ENCODE measurements around the gene IFT27. TPM values are rescaled to one million over a fixed set of nuclear protein-coding genes. Genes with fewer than 3 reads are reported as not detected.

The IFT27 gene, protein sequence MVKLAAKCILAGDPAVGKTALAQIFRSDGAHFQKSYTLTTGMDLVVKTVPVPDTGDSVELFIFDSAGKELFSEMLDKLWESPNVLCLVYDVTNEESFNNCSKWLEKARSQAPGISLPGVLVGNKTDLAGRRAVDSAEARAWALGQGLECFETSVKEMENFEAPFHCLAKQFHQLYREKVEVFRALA
- 10 to 100 TPM; 14.9 to 21.6 TPM for total RNA-seq

DNA sequence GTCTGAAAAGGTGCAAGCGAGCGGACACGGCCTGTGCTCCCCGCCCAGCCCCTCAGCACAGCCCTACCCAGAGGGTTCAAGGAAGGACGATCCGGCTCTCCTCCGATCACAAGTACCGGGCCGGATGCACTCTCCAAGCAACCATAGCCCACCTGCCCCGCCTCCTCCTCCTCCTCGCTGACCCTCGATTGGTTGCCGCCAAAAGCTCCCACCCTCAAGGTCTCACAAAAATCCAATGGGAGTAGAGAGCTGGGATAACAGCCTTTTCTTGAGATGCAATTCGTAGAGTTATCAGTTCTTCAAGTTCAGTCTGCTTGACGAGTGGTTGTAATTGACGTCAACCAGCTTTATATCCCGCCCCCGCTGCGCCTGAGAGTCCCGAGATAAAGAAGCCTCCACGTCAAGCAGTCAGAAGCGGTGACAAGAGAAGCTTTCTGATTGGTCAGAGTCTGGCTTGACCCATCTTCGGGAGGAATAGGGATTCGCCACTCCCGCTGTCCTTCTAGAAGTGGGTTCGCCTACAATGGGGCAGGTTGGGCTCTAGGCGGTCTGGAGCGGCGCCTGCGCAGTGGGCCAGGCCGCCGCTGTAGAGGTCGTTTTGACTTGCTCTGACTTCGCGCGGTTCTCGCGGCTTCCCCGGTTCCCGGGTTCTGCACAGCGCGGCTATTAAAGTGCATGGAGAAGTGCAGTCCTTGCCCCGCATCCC, at the start of gene IFT27:
TSS of gene IFT27 (minus strand) at position 156 of the 706 bp plus-strand sequence. CDS start 412 bp downstream, outside the sequence.
- peak within 1 kb of the TSS; percentile 92 for H3K27ac Mint-ChIP-seq
- intact Hi-C loops (cut with DNase I, micrococcal nuclease), result loop anchor here (1.0 to 5.0 kb wide), 9 partner anchors 77 to 709 kb away; partner anchors contain the start of genes EIF3D (in 2 of the 2) and KCTD17 (in 1 of the 2)
- H3K9me3 Mint-ChIP-seq (ENCODE audit: low read depth), result no peaks in the 10 kb centered on the region

DNA sequence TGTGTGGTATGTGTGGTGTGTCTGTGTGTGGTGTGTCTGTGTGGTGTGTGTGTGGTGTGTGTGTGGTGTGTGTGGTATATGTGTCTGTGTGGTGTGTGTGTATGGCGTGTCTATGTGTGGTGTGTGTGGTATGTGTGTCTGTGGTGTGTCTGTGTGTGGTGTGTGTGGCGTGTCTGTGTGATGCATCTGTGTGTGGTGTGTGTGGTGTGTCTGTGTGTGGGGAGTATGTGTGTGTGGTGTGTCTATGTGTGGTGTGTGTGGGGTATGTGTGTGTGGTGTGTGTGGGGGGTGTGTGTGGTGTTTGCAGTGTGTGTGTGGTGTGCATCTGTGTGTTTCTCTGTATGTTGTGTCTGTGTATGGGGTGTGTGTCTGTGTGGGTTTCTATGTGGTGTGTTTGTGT, 48.7 kb upstream of the IFT27 start:
- CTCF ChIA-PET, result no interaction called here
- POLR2A ChIA-PET, result no interaction called here
- ATAC-seq, result no peak
- H3K9me3 Mint-ChIP-seq (ENCODE audit: low read depth), result no peaks in the 10 kb centered on the region
- H3K27ac Mint-ChIP-seq, result peak overlapping the region; percentile 27
- H3K27me3 Mint-ChIP-seq, result peaks cover 17% of the 10 kb centered on the region
- intact Hi-C loops (cut with DNase I, micrococcal nuclease), result no loop called here
- peaks cover 3% of the 10 kb centered on the region for H3K4me1 Mint-ChIP-seq
- H3K4me3 Mint-ChIP-seq, result no peak overlapping the region
- no peaks in the 10 kb centered on the region for H3K36me3 Mint-ChIP-seq (ENCODE audit: low read depth)
- no peak for DNase-seq

More for the DNA sequence above, at the start of gene IFT27:
- peaks cover 26% of the 10 kb centered on the region for H3K4me1 Mint-ChIP-seq
- POLR2A ChIA-PET, result interaction anchor here (0.6 to 1.4 kb wide), 9 partner anchors 10 to 1072 kb away, joined by 3 to 17 read pairs (median 4); partner anchors contain the start of genes EIF3D, IL2RB and NCF4
- CTCF ChIA-PET, result interaction anchor here (0.6 to 5.5 kb wide), 19 partner anchors 11 to 696 kb away, joined by 3 to 39 read pairs (median 3); partner anchors contain the start of genes EIF3D and KCTD17
- H3K4me3 Mint-ChIP-seq, result peak within 1 kb of the TSS; percentile 84
- peak; percentile 97 for ATAC-seq
- no peaks in the 10 kb centered on the region for H3K36me3 Mint-ChIP-seq (ENCODE audit: low read depth)
- DNase-seq, result peak; percentile 98
- no peaks in the 10 kb centered on the region for H3K27me3 Mint-ChIP-seq

DNA sequence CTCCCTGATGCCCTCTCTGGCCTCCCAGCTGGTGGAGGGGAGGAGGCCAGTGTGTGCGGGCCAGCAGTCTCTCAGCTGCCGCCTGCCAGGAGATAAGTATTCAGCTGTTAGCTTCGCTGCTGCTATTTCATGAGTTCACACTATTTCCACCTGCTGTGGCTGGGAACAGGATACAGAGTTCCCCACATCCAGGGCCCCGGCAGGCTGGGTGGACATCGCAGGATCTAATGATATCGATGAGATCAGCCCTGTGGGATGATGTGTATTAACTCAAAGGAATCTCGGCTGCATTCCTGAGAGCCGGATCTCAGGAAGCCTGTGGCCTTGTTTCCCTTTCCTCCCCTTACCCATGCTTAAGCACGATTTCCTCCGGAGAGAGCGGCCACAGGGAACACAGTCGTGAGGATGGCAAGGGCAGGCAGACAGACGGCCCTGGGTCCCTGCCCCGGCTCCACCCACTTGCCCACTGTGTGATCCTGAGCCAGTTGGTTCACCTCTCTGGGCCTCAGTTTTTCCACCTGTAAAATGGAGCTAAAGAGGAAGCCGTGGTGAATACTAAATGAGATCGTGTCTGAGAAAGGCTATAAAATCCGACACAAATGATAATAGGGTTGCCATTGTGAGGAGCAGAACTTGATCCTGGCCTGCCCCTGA, 47.4 kb upstream of the IFT27 start:
- intact Hi-C loops (cut with DNase I, micrococcal nuclease), result no loop called here
- ATAC-seq (no peak), DNase-seq (no peak)
- H3K9me3 Mint-ChIP-seq (ENCODE audit: low read depth), result no peaks in the 10 kb centered on the region
- H3K27me3 Mint-ChIP-seq, result peaks cover 21% of the 10 kb centered on the region
- POLR2A ChIA-PET, result no interaction called here
- no peaks in the 10 kb centered on the region for H3K4me1 Mint-ChIP-seq
- H3K4me3 Mint-ChIP-seq, result no peak overlapping the region
- no peaks in the 10 kb centered on the region for H3K36me3 Mint-ChIP-seq (ENCODE audit: low read depth)
- no peak overlapping the region for H3K27ac Mint-ChIP-seq
- CTCF ChIA-PET, result no interaction called here

DNA sequence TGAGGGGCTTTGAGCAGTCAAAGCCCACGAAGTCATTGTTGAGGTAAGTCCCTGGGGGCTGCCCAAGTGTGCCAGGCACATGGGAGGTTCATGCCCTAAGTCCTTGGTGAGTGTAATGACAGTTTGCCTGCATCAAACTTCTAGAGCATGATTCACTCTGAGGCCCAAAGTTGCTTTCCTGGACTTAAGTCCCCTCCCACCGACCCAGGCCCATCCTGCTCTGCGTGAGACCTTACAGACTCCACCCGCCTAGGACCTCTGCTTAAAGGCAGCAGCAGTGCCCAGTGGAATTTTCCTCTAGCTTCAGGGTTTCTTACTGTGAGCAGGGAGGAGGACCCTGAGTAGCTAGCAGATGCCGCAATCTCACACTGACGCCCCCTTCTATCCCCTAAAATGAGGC, 46.7 kb upstream of the IFT27 start:
- DNase-seq (no peak), ATAC-seq (no peak)
- ChIA-PET POLR2A (no interaction called here), CTCF (interaction anchor here (1.1 kb wide), 1 partner anchor 29 kb away, joined by 3 read pairs; no protein-coding TSS in a partner anchor)
- Mint-ChIP-seq H3K4me3 (no peak overlapping the region), H3K4me1 (peaks cover 1% of the 10 kb centered on the region), H3K36me3 (ENCODE audit: low read depth) (no peaks in the 10 kb centered on the region), H3K9me3 (ENCODE audit: low read depth) (no peaks in the 10 kb centered on the region), H3K27ac (no peak overlapping the region), H3K27me3 (peaks cover 28% of the 10 kb centered on the region)
- intact Hi-C loops (cut with DNase I, micrococcal nuclease), result no loop called here

DNA sequence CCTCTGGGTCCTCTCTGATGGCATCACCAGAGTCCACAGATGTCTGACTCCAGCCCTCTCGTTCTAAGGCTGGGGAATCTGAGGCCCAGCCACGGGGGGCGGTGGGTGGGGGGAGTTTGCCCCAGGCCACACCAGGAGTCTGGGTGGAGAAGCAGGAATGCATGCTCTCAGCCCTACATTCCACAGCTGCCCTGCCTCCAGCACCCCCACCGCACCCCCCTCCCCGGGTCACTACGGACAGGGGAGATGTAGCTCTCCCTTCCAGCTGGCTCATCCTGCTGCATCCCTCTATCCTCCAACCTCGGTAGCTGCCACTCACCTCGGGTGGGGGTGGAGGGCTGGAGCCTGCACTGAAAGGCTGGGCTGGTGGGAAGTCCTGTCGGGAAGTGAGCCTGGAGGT, 43.2 kb upstream of the IFT27 start:
- DNase-seq (no peak), ATAC-seq (no peak)
- Mint-ChIP-seq H3K36me3 (ENCODE audit: low read depth) (no peaks in the 10 kb centered on the region), H3K4me1 (peaks cover 5% of the 10 kb centered on the region), H3K9me3 (ENCODE audit: low read depth) (no peaks in the 10 kb centered on the region), H3K27ac (no peak overlapping the region), H3K27me3 (peaks cover 39% of the 10 kb centered on the region), H3K4me3 (no peak overlapping the region)
- POLR2A ChIA-PET, result no interaction called here
- CTCF ChIA-PET, result interaction anchor here (0.8 kb wide), 1 partner anchor 35 kb away, joined by 3 read pairs; no protein-coding TSS in a partner anchor
- intact Hi-C loops (cut with DNase I, micrococcal nuclease), result no loop called here

DNA sequence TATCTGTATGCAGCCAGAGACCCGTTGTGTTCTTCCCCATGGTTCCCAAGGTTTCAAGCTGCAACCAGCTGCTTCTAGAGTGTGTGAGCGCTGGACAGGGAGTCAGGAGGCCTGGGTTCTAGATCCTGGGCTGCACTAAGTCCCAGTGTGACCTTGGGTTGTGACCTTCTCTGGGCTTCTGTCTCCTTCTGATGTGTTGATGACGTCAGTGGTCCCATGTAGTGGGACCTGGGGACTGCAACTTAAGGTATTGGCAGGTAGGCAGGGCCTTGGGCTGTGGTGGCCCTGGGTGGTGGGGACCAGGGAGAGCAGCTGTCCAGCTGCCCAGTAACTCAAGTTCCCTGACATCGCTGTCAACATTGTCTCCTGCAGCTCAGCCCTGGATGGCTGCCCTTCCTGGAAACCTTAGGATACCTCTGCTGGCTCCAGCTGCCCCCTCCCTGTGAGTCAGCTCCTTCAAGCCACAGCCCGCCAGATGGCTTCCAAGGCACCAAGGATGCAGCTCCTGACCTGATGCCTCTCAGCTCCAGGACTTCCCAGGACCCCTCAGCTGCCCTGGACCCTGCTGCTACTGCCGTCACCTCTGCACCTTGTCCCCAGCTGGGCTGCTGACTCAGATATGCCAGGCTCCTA, 42.2 kb upstream of the IFT27 start:
- Mint-ChIP-seq H3K36me3 (ENCODE audit: low read depth) (no peaks in the 10 kb centered on the region), H3K4me1 (peaks cover 5% of the 10 kb centered on the region), H3K27me3 (peaks cover 47% of the 10 kb centered on the region), H3K27ac (no peak overlapping the region), H3K4me3 (no peak overlapping the region), H3K9me3 (ENCODE audit: low read depth) (no peaks in the 10 kb centered on the region)
- CTCF ChIA-PET, result no interaction called here
- no peak for ATAC-seq
- POLR2A ChIA-PET, result no interaction called here
- no peak for DNase-seq
- intact Hi-C loops (cut with DNase I, micrococcal nuclease), result no loop called here

DNA sequence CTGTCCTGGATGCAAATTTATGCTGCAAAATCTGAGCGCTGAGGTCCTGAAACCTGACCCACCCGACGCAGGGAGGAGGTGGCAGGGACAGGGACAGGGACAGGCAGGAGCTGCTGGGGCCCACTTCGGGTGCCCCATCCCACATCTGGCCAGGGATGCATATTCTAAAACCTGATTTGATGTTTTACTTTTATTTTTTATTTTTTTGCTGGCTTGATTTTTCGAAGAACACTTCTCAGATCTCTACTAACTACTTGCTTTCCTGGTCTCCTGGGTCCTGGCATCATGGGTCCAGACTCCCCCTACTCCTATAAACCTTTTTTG, 41.6 kb upstream of the IFT27 start:
- ATAC-seq, result no peak
- CTCF ChIA-PET, result no interaction called here
- Mint-ChIP-seq H3K4me3 (no peak overlapping the region), H3K27ac (no peak overlapping the region), H3K27me3 (peaks cover 50% of the 10 kb centered on the region), H3K4me1 (peaks cover 5% of the 10 kb centered on the region), H3K9me3 (ENCODE audit: low read depth) (no peaks in the 10 kb centered on the region), H3K36me3 (ENCODE audit: low read depth) (no peaks in the 10 kb centered on the region)
- POLR2A ChIA-PET, result no interaction called here
- intact Hi-C loops (cut with DNase I, micrococcal nuclease), result no loop called here
- DNase-seq, result no peak

DNA sequence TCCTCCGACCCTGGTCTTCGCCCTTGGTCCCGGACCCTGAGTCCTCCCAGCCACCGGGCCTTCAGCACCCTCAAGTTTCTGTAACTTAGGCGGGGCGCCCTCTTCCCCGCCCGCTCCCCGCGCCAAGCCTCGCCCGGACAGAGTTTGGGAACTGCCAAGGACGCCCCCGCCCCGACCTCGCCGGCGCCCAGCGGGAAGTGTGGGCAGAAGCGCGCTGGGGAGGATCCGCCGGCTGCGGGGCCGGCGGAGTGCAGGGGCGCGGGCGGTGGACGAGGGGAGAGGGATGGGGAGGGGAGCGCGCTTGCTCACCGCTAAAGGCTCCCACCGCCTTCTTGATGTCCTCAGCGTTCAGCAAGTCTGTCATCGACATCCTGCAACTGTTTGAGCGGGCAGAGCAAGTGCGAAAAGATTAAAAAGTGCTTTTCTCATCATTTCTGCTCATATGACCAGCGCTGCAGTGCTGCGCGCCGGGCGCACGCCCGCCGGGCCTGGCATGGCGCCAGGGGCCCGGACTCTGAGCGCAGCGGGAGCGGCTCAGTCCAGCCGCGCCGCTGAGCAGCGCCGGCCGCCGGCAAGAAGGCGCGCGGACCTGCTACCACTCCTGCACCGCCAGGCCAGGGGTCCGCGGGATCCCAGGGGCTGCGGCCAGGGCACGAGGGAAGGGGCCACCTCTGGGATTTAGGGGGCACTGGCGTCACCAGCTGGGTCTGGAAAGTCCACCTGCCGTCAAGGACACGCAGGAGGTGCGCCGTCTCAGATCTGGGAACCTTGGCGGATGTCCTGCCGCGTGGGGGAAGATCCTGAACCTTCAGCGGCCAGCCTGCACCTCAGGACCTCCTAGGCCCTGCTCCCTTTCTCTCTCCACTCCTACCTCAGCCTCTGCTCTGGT, 41.0 kb upstream of the IFT27 start, which contains the start of gene PVALB:
TSS of gene PVALB (minus strand) at position 400 of the 889 bp plus-strand sequence. CDS start at position 370, 30 bp downstream.
- Mint-ChIP-seq H3K27ac (no peak within 1 kb of the TSS), H3K36me3 (ENCODE audit: low read depth) (no peaks in the 10 kb centered on the region), H3K27me3 (peaks cover 50% of the 10 kb centered on the region), H3K9me3 (ENCODE audit: low read depth) (no peaks in the 10 kb centered on the region), H3K4me1 (peaks cover 5% of the 10 kb centered on the region), H3K4me3 (no peak within 1 kb of the TSS)
- DNase-seq (peak; percentile 30), ATAC-seq (peak; percentile 64)
- CTCF ChIA-PET, result interaction anchor here (0.6 kb wide), 2 partner anchors 193 to 674 kb away, joined by 3 to 4 read pairs; no protein-coding TSS in a partner anchor
- POLR2A ChIA-PET, result no interaction called here
- intact Hi-C loops (cut with DNase I, micrococcal nuclease), result no loop called here

DNA sequence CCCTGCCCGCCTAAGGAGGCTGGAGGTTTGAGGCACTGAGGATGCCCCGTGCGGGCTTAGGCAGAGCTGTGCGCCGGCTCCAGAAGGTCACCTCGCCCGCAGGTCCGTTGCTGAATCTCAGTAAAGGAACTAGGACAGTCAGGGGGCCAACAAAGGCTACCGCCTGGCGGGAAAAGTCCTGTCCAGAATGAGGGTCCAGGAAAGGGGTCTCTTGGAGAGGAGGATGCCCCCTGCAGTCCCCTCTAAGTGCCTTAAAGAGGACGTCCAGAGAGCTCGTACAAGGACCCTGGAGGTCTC, 40.4 kb upstream of the IFT27 start:
- peaks cover 50% of the 10 kb centered on the region for H3K27me3 Mint-ChIP-seq
- ChIA-PET CTCF (interaction anchor here (0.6 kb wide), 1 partner anchor 194 kb away, joined by 3 read pairs; no protein-coding TSS in a partner anchor), POLR2A (no interaction called here)
- H3K9me3 Mint-ChIP-seq (ENCODE audit: low read depth), result no peaks in the 10 kb centered on the region
- H3K4me1 Mint-ChIP-seq, result peaks cover 5% of the 10 kb centered on the region
- H3K4me3 Mint-ChIP-seq, result no peak overlapping the region
- H3K36me3 Mint-ChIP-seq (ENCODE audit: low read depth), result no peaks in the 10 kb centered on the region
- DNase-seq (peak; percentile 14), ATAC-seq (no peak)
- intact Hi-C loops (cut with DNase I, micrococcal nuclease), result no loop called here
- H3K27ac Mint-ChIP-seq, result no peak overlapping the region

DNA sequence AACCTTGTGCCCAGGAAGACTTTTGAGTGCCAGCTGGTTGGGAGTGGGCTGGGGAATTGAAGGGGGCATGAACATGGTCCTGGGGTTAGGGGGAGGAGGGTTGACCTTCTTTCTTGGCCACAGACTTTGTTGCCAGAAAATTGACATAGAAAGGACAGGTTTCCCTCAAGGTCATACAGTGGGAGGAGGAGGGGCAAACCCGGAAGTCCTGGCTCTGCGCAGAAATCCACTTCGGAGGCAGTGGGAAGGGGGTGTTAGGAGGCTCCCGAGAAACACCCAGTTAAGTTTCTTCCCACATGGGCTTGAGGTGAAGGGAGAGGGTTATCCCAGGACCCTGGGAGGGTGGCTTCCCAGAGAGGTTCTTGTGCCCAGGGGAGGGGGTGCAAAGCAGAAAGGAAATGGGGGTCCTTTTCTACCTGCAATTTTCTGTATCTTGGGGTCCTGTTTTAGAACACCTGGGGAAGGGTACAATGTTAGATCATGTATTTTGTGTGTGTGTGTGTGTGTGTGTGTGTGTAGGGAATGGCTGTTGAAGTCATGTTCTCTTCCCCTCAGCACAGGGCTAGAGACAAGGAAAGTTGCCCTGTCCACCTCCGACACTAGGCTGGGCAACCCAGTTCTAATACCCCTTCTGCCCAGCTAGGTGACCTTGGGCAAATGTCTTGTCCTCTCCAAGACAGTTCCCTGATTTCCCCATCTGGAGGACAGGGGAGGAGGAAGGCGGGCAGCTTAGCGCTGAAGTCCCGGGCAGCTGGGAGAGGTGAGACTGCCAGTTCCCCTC, 39.8 kb upstream of the IFT27 start:
- Mint-ChIP-seq H3K27me3 (peaks cover 50% of the 10 kb centered on the region), H3K4me1 (peaks cover 5% of the 10 kb centered on the region)
- no peak for DNase-seq

More for the DNA sequence above, 39.8 kb upstream of the IFT27 start:
- CTCF ChIA-PET, result interaction anchor here (0.6 kb wide), 2 partner anchors 65 to 194 kb away, joined by 3 read pairs; no protein-coding TSS in a partner anchor
- intact Hi-C loops (cut with DNase I, micrococcal nuclease), result no loop called here
- Mint-ChIP-seq H3K4me3 (no peak overlapping the region), H3K36me3 (ENCODE audit: low read depth) (no peaks in the 10 kb centered on the region), H3K9me3 (ENCODE audit: low read depth) (no peaks in the 10 kb centered on the region), H3K27ac (no peak overlapping the region)
- POLR2A ChIA-PET, result no interaction called here
- no peak for ATAC-seq
